Measurements from ENCODE around the gene CYP26B1. TPM values are rescaled to one million over a fixed set of nuclear protein-coding genes. Genes with fewer than 3 reads are reported as not detected.

Gene CYP26B1
- total and polyA plus RNA-seq, 2 experiments from 2014 or later = 3.9 to 6.5 TPM

GRCh38 chr2:72117718-72118117 is 29.9 kb downstream of the CYP26B1 start:
- Histone ChIP-seq H3K9me3 (ENCODE audit: low read depth) (no peaks in the 10 kb centered on the region), H3K36me3 (replicated peaks; ENCODE audit: insufficient read depth, low read depth) (no peaks in the 10 kb centered on the region), H3K4me3 (no peak overlapping the region), H4K20me1 (ENCODE audit: insufficient read depth, poor library complexity, severe bottlenecking) (no peaks in the 10 kb centered on the region), H3K4me2 (no peak overlapping the region), H3K27ac (no peak overlapping the region), H3K79me2 (no peaks in the 10 kb centered on the region), H2AFZ (no peak overlapping the region), H3K9me2 (replicated peaks; ENCODE audit: insufficient read depth) (no peaks in the 10 kb centered on the region), H3K4me1 (ENCODE audit: insufficient read depth) (peaks cover 10% of the 10 kb centered on the region), H3K27me3 (no peaks in the 10 kb centered on the region)
- WGBS (ENCODE audit: low lambda C conversion rate, missing lambda C conversion rate) = 89% methylated on average over 10 of the region's 10 CpGs
- DNase-seq (ENCODE audit: low spot score) = no peak
- TF ChIP-seq CTCF (IDR thresholded peaks at IDR 0.05; ENCODE audit: poor library complexity) (no peak), EZH2phosphoT487 (IDR thresholded peaks at IDR 0.05; ENCODE audit: low read depth, severe bottlenecking, unreplicated experiment) (no peak), EZH2 (IDR thresholded peaks at IDR 0.05; ENCODE audit: borderline replicate concordance) (no peak)

- Histone ChIP-seq H3K9me2 (replicated peaks; ENCODE audit: insufficient read depth) (no peaks in the 10 kb centered on the region), H3K9me3 (ENCODE audit: low read depth) (no peaks in the 10 kb centered on the region), H3K4me3 (no peak overlapping the region), H3K4me1 (ENCODE audit: insufficient read depth) (peaks cover 10% of the 10 kb centered on the region), H3K4me2 (no peak overlapping the region), H3K27ac (no peak overlapping the region), H2AFZ (no peak overlapping the region), H3K36me3 (replicated peaks; ENCODE audit: insufficient read depth, low read depth) (no peaks in the 10 kb centered on the region), H3K79me2 (no peaks in the 10 kb centered on the region), H4K20me1 (ENCODE audit: insufficient read depth, poor library complexity, severe bottlenecking) (no peaks in the 10 kb centered on the region), H3K27me3 (no peaks in the 10 kb centered on the region)
- TF ChIP-seq CTCF (IDR thresholded peaks at IDR 0.05; ENCODE audit: poor library complexity) = no peak
- no peak for TF ChIP-seq EZH2 (IDR thresholded peaks at IDR 0.05; ENCODE audit: borderline replicate concordance)
- no peak for TF ChIP-seq EZH2phosphoT487 (IDR thresholded peaks at IDR 0.05; ENCODE audit: low read depth, severe bottlenecking, unreplicated experiment)
- no peak for DNase-seq (ENCODE audit: low spot score)
- 93% methylated on average over 6 of the region's 6 CpGs for WGBS (ENCODE audit: low lambda C conversion rate, missing lambda C conversion rate)
Observed at GRCh38 chr2:72117029-72117428, 30.6 kb downstream of the CYP26B1 start.

- no peaks in the 10 kb centered on the region for H3K27me3 ChIP-seq
- no peak overlapping the region for H2AFZ ChIP-seq
- H3K4me1 ChIP-seq (ENCODE audit: insufficient read depth) = peaks cover 10% of the 10 kb centered on the region
- no peak overlapping the region for H3K4me3 ChIP-seq
- peak overlapping the region; percentile 5 for H3K4me2 ChIP-seq
- no peak overlapping the region for H3K27ac ChIP-seq
- no peaks in the 10 kb centered on the region for H3K9me2 ChIP-seq (replicated peaks; ENCODE audit: insufficient read depth)
- H4K20me1 ChIP-seq (ENCODE audit: insufficient read depth, poor library complexity, severe bottlenecking) = no peaks in the 10 kb centered on the region
- H3K79me2 ChIP-seq = no peaks in the 10 kb centered on the region
- no peaks in the 10 kb centered on the region for H3K9me3 ChIP-seq (ENCODE audit: low read depth)
- WGBS (ENCODE audit: low lambda C conversion rate, missing lambda C conversion rate) = 67% methylated on average over 4 of the region's 4 CpGs
- no peak for DNase-seq (ENCODE audit: low spot score)
- TF ChIP-seq CTCF (IDR thresholded peaks at IDR 0.05; ENCODE audit: poor library complexity) (no peak), EZH2 (IDR thresholded peaks at IDR 0.05; ENCODE audit: borderline replicate concordance) (no peak), EZH2phosphoT487 (IDR thresholded peaks at IDR 0.05; ENCODE audit: low read depth, severe bottlenecking, unreplicated experiment) (no peak)
- H3K36me3 ChIP-seq (replicated peaks; ENCODE audit: insufficient read depth, low read depth) = no peaks in the 10 kb centered on the region
Observed at GRCh38 chr2:72116081-72116533, 31.6 kb downstream of the CYP26B1 start.
